GM12878 (cell line): ENCODE results near the gene NUDT14. TPM values are rescaled to one million over a fixed set of nuclear protein-coding genes. Genes with fewer than 3 reads are reported as not detected.

ENCODE experiments used
- ATAC-seq: fragments of 200-7000 bp; cut with Tn5 transposase; 3 replicates; pipeline ENCODE4 v1.9.1; 2020; ENCODE audit warnings: mild to moderate bottlenecking, moderate library complexity
- BruUV-seq: library from RNA; stranded (reverse); fragments of 400-500 nt; replicated peaks from 2 replicates; lab custom pipeline; 2021; lab: Mats Ljungman, UMichigan
- CTCF ChIA-PET: fragments of 300-600 bp; sonication (Branson Sonifier 250); formaldehyde crosslinking; extraction: SDS; loops from one replicate; lab custom pipeline; 2021; ENCODE audit warnings: inconsistent platforms; lab: Yijun Ruan, JAX
- POLR2A ChIA-PET: fragments of 350-600 bp; formaldehyde crosslinking; extraction: SDS; loops from one replicate; lab custom pipeline; 2021; ENCODE audit warnings: inconsistent platforms; lab: Charles Lee
- RAD21 ChIA-PET: fragments of 300-600 bp; sonication (Branson Sonifier 250); formaldehyde crosslinking; loops from one replicate; lab custom pipeline; 2023; ENCODE audit warnings: antibody characterized with exemption; ENCODE audit not compliant: unreplicated experiment; lab: Charles Lee
- SMC1A ChIA-PET: fragments of 300-600 bp; sonication (Branson Sonifier 250); formaldehyde crosslinking; loops from one replicate; lab custom pipeline; 2023; ENCODE audit not compliant: unreplicated experiment, uncharacterized antibody; lab: Charles Lee
- DNase-seq: peaks from one replicate; pipeline ENCODE4 v3.0.0-alpha.2; 2011; ENCODE audit warnings: low read depth, low spot score
- FAIRE-seq: peaks from 3 replicates; lab custom pipeline; 2011; peaks lifted over from hg19 to GRCh38; lab: Jason Lieb, UNC
- H2AFZ ChIP-seq: 2 replicates; pipeline ENCODE4 v1.6.0; 2011; ENCODE audit warnings: low read depth, low read length, control low read depth; ENCODE audit not compliant: control insufficient read depth
- H3K27ac ChIP-seq: 2 replicates; pipeline ENCODE4 v1.5.1; 2011; ENCODE audit warnings: control low read depth; ENCODE audit not compliant: control insufficient read depth, insufficient read depth
- H3K27me3 ChIP-seq, 2 experiments: replicated peaks in 1 of 2; 2 replicates each; pipeline versions ENCODE4 v1.6.0 to v1.6.1; 2011; ENCODE audit warnings: low read length in 1 of 2; ENCODE audit not compliant: control insufficient read depth in 2 of 2, insufficient read depth in 2 of 2
- H3K36me3 ChIP-seq, 2 experiments: 2 replicates each; pipeline ENCODE4 v1.5.1; 2011; ENCODE audit warnings: low read length in 1 of 2; ENCODE audit not compliant: control insufficient read depth in 2 of 2, insufficient read depth in 2 of 2
- H3K4me1 ChIP-seq: 2 replicates; pipeline ENCODE4 v1.6.1; 2011; ENCODE audit warnings: mild to moderate bottlenecking, low read length, moderate library complexity, mixed read lengths; ENCODE audit not compliant: control insufficient read depth, insufficient read depth
- H3K4me2 ChIP-seq: 2 replicates; pipeline ENCODE4 v1.6.0; 2011; ENCODE audit warnings: control low read depth; ENCODE audit not compliant: control insufficient read depth, insufficient read depth
- H3K4me3 ChIP-seq: fragments of 200-600 bp; sonication (generic); 2 replicates; pipeline ENCODE4 v1.5.1; 2016
- H3K79me2 ChIP-seq: 2 replicates; pipeline ENCODE4 v1.6.0; 2011; ENCODE audit warnings: low read length; ENCODE audit not compliant: control insufficient read depth, insufficient read depth
- H3K9ac ChIP-seq: 2 replicates; pipeline ENCODE4 v1.8.0; 2011; ENCODE audit warnings: low read length, control low read depth, mixed read lengths; ENCODE audit not compliant: control insufficient read depth, insufficient read depth
- H3K9me3 ChIP-seq: replicated peaks from 3 replicates; pipeline ENCODE4 v1.5.1; 2011; ENCODE audit warnings: mild to moderate bottlenecking, low read length; ENCODE audit not compliant: control insufficient read depth, insufficient read depth
- H4K20me1 ChIP-seq: 2 replicates; pipeline ENCODE4 v1.6.0; 2011; ENCODE audit not compliant: control insufficient read depth, insufficient read depth
- LARP7 ChIP-seq: fragments of 450-650 bp; IDR thresholded peaks from 2 replicates; pipeline ENCODE4 v1.6.1; 2017; ENCODE audit warnings: mild to moderate bottlenecking
- NFIC ChIP-seq: IDR thresholded peaks from 2 replicates; pipeline ENCODE4 v1.6.1; 2012; ENCODE audit warnings: low read depth, mild to moderate bottlenecking, inconsistent platforms, low read length, moderate library complexity
- SUZ12 ChIP-seq: fragments of 200-600 bp; sonication (generic); IDR thresholded peaks from one replicate; pipeline ENCODE4 v1.6.1; 2018; ENCODE audit warnings: antibody characterized with exemption, mild to moderate bottlenecking; ENCODE audit not compliant: unreplicated experiment
- WGBS: methylation state at CpG from one replicate; pipeline ENCODE4 v1.1.6; 2016; ENCODE audit warnings: low lambda C conversion rate; ENCODE audit not compliant: insufficient replicate concordance, insufficient coverage; ENCODE audit errors: missing lambda C conversion rate; 5-methylcytosine and 5-hydroxymethylcytosine counted together
- in situ Hi-C: fragments of 300-500 bp; cut with MboI; formaldehyde crosslinking; loops from 9 replicates; pipeline ENCODE4 v1.14.3; 2018; ENCODE audit warnings: mixed read lengths
- intact Hi-C: fragments of 100-400 bp; cut with micrococcal nuclease; formaldehyde crosslinking; loops from one replicate; pipeline ENCODE4 v1.14.2; 2022; ENCODE audit not compliant: unreplicated experiment
- polyA plus RNA-seq, 11 experiments: library from polyadenylated mRNA; depleted of rRNA in 4 of 11; unstranded in 6 of 11; stranded (reverse) in 5 of 11; fragments of >200 nt; fragmentation: Nextera tagmentation in 4 of 11; fragmentation: Illumina TruSeq in 1 of 11; extraction: Ambion mirVana in 4 of 11; extraction: Trizol in 1 of 11; gene quantifications; 1 replicate in 1 of 11; 2 replicates in 10 of 11; pipeline versions ENCODE4 v1.2.1 to v1.2.3, GENCODE V29; 2011 to 2016; ENCODE audit warnings: inconsistent platforms in 2 of 11, missing spikeins in 2 of 11, low read depth in 1 of 11
- total RNA-seq, 4 experiments: library from RNA; depleted of rRNA in 3 of 4; stranded (reverse); fragments of >200 nt in 3 of 4; fragmentation: Illumina TruSeq in 1 of 4; extraction: Trizol in 1 of 4; gene quantifications; 2 replicates each; pipeline versions ENCODE4 v1.2.1 to v1.2.3, GENCODE V29; 2013 to 2021

NUDT14 gene
- total and polyA plus RNA-seq, 10 of the 15 experiments (the other 5 are each of a cell fraction or from before 2014, with no cell fraction given): 0.62 to 6.8 (median 4.3) TPM; not detected in 1

GRCh38 chr14:105193916-105194782 is 13.0 kb upstream of the NUDT14 start:
- ChIA-PET RAD21 (no interaction called here), CTCF (no interaction called here), POLR2A (no interaction called here), SMC1A (no interaction called here)
- DNase-seq: no peak
- no peak overlapping the region for H3K9ac ChIP-seq
- TF ChIP-seq NFIC (no peak), LARP7 (no peak)
- H3K27ac ChIP-seq: no peak overlapping the region
- no peak overlapping the region for H2AFZ ChIP-seq
- BruUV-seq: no TSS peak
- H4K20me1 ChIP-seq: no peaks in the 10 kb centered on the region
- 15% methylated on average over 17 of the region's 17 CpGs for WGBS
- H3K36me3 ChIP-seq: no peaks in the 10 kb centered on the region
- ATAC-seq: peak; percentile 54
- intact Hi-C loops: no loop called here
- in situ Hi-C loops: no loop called here
- FAIRE-seq: no peak
- H3K9me3 ChIP-seq: no peaks in the 10 kb centered on the region
- H3K27me3 ChIP-seq: peaks cover 5 to 13% of the 10 kb centered on the region in 2 experiments; a peak in 3 of 4 replicates
- H3K4me1 ChIP-seq: peaks cover 10% of the 10 kb centered on the region
- no peaks in the 10 kb centered on the region for H3K79me2 ChIP-seq
- 0 out of 2 replicates have a peak overlapping the region, but pooled peaks have one; percentile 17 for H3K4me2 ChIP-seq
- no peak overlapping the region for H3K4me3 ChIP-seq

- WGBS: 15% methylated on average over 27 of the region's 29 CpGs
- Histone ChIP-seq H3K4me3 (no peak overlapping the region), H3K9ac (no peak overlapping the region), H3K36me3 (no peaks in the 10 kb centered on the region), H2AFZ (no peak overlapping the region), H3K4me2 (no peak overlapping the region), H4K20me1 (no peaks in the 10 kb centered on the region), H3K4me1 (peaks cover 10% of the 10 kb centered on the region), H3K27me3 (peaks cover 5 to 11% of the 10 kb centered on the region in 2 experiments; a peak in 3 of 4 replicates), H3K27ac (no peak overlapping the region), H3K79me2 (no peaks in the 10 kb centered on the region), H3K9me3 (no peaks in the 10 kb centered on the region; the same call in 2 of the 3 replicates)
- RAD21 ChIA-PET: no interaction called here
- no peak for TF ChIP-seq SUZ12
- CTCF ChIA-PET: no interaction called here
- POLR2A ChIA-PET: no interaction called here
- SMC1A ChIA-PET: no interaction called here
- DNase-seq (no peak), FAIRE-seq (no peak), ATAC-seq (peak; percentile 24)
- in situ Hi-C loops (no loop called here), intact Hi-C loops (no loop called here)
- BruUV-seq: no TSS peak
These were observed 12.0 kb upstream of the NUDT14 start for GRCh38 chr14:105192866-105193731.
